ENCODE results near the gene CNOT3. TPM values are rescaled to one million over a fixed set of nuclear protein-coding genes. Genes with fewer than 3 reads are reported as not detected.

Gene CNOT3
- total RNA-seq, 1 experiment from 2014 or later, result 87.4 TPM

GRCh38 chr19:54186351-54186750 lies 48.8 kb downstream of the CNOT3 start:
- TSS peak; percentile 13 for BruUV-seq (replicated peaks)
- CTCF ChIA-PET, result no interaction called here

GRCh38 chr19:54186934-54187381 lies 49.4 kb downstream of the CNOT3 start:
- peaks cover 22% of the 10 kb centered on the region for H3K4me1 Mint-ChIP-seq (ENCODE audit: low read depth, unreplicated experiment)
- intact Hi-C loops (cut with micrococcal nuclease; ENCODE audit: unreplicated experiment), result no loop called here

More at GRCh38 chr19:54186351-54186750, 48.8 kb downstream of the CNOT3 start:
- no peak for DNase-seq
- no peaks in the 10 kb centered on the region for H3K9me3 Mint-ChIP-seq (ENCODE audit: low read depth, unreplicated experiment)
- intact Hi-C loops (cut with micrococcal nuclease; ENCODE audit: unreplicated experiment), result no loop called here
- TF ChIP-seq CTCF (IDR thresholded peaks at IDR 0.05; ENCODE audit: unreplicated experiment), result no peak
- H3K4me3 Mint-ChIP-seq (ENCODE audit: low read depth, unreplicated experiment), result peak overlapping the region; percentile 82
- H3K27me3 Mint-ChIP-seq (ENCODE audit: unreplicated experiment), result no peaks in the 10 kb centered on the region
- peaks cover 16% of the 10 kb centered on the region for H3K4me1 Mint-ChIP-seq (ENCODE audit: low read depth, unreplicated experiment)
- peaks cover 80% of the 10 kb centered on the region for H3K36me3 Mint-ChIP-seq (ENCODE audit: insufficient read depth, unreplicated experiment)
- H3K27ac Mint-ChIP-seq (ENCODE audit: unreplicated experiment), result no peak overlapping the region

GRCh38 chr19:54188215-54188871 lies 50.8 kb downstream of the CNOT3 start:
- Mint-ChIP-seq H3K27ac (ENCODE audit: unreplicated experiment) (peak overlapping the region; percentile 25), H3K9me3 (ENCODE audit: low read depth, unreplicated experiment) (no peaks in the 10 kb centered on the region), H3K36me3 (ENCODE audit: insufficient read depth, unreplicated experiment) (peaks cover 93% of the 10 kb centered on the region), H3K27me3 (ENCODE audit: unreplicated experiment) (no peaks in the 10 kb centered on the region), H3K4me3 (ENCODE audit: low read depth, unreplicated experiment) (peak overlapping the region; percentile 82), H3K4me1 (ENCODE audit: low read depth, unreplicated experiment) (peaks cover 27% of the 10 kb centered on the region)
- TF ChIP-seq CTCF (IDR thresholded peaks at IDR 0.05; ENCODE audit: unreplicated experiment), result no peak
- intact Hi-C loops (cut with micrococcal nuclease; ENCODE audit: unreplicated experiment), result no loop called here
- no TSS peak for BruUV-seq (replicated peaks)
- CTCF ChIA-PET, result interaction anchor here (0.6 to 3.7 kb wide), 10 partner anchors 16 to 395 kb away, joined by 3 to 35 read pairs (median 7); partner anchors contain the start of genes CNOT3, LENG1, MYADM and TMC4
- DNase-seq, result peak; percentile 54

More at GRCh38 chr19:54186934-54187381, 49.4 kb downstream of the CNOT3 start:
- CTCF ChIA-PET, result interaction anchor here (0.6 kb wide), 1 partner anchor 676 kb away, joined by 8 read pairs; no protein-coding TSS in a partner anchor
- DNase-seq, result no peak
- no peaks in the 10 kb centered on the region for H3K9me3 Mint-ChIP-seq (ENCODE audit: low read depth, unreplicated experiment)
- peaks cover 83% of the 10 kb centered on the region for H3K36me3 Mint-ChIP-seq (ENCODE audit: insufficient read depth, unreplicated experiment)
- H3K4me3 Mint-ChIP-seq (ENCODE audit: low read depth, unreplicated experiment), result peak overlapping the region; percentile 82
- peak overlapping the region; percentile 15 for H3K27ac Mint-ChIP-seq (ENCODE audit: unreplicated experiment)
- no peak for TF ChIP-seq CTCF (IDR thresholded peaks at IDR 0.05; ENCODE audit: unreplicated experiment)
- H3K27me3 Mint-ChIP-seq (ENCODE audit: unreplicated experiment), result no peaks in the 10 kb centered on the region
- BruUV-seq (replicated peaks), result no TSS peak

GRCh38 chr19:54189145-54189734 lies 51.7 kb downstream of the CNOT3 start, which contains the start of gene MBOAT7:
TSS of gene MBOAT7 (minus strand) at chr19:54189580. CDS start at chr19:54188508, 1,072 bp downstream.
- CTCF ChIA-PET, result interaction anchor here (0.5 to 3.7 kb wide), 19 partner anchors 11 to 1435 kb away, joined by 3 to 35 read pairs (median 6); partner anchors contain the start of genes CNOT3, LENG1, MYADM and RPS9
- peak; percentile 29 for TF ChIP-seq CTCF (IDR thresholded peaks at IDR 0.05; ENCODE audit: unreplicated experiment)
- Mint-ChIP-seq H3K27ac (ENCODE audit: unreplicated experiment) (peak within 1 kb of the TSS; percentile 93), H3K36me3 (ENCODE audit: insufficient read depth, unreplicated experiment) (peaks cover 91% of the 10 kb centered on the region), H3K4me3 (ENCODE audit: low read depth, unreplicated experiment) (peak within 1 kb of the TSS; percentile 82), H3K4me1 (ENCODE audit: low read depth, unreplicated experiment) (peaks cover 27% of the 10 kb centered on the region), H3K27me3 (ENCODE audit: unreplicated experiment) (no peaks in the 10 kb centered on the region), H3K9me3 (ENCODE audit: low read depth, unreplicated experiment) (no peaks in the 10 kb centered on the region)
- peak; percentile 90 for DNase-seq
- no TSS peak for BruUV-seq (replicated peaks)
- intact Hi-C loops (cut with micrococcal nuclease; ENCODE audit: unreplicated experiment), result no loop called here

All from Calu3 (cell line).